Body of pancreas (tissue), 4 donors: ENCODE results near the gene TMEM255B.

ENCODE experiments used
- POLR2A ChIP-seq, 3 donors: fragments of 450-650 bp; IDR thresholded peaks; one replicate each; pipeline ENCODE4 v1.6.1; 2016; ENCODE audit warnings: antibody characterized with exemption in 3 of 3, mild to moderate bottlenecking in 2 of 3
- TF ChIP-seq, protein P1 (sequence below), 7 experiments: fragments of 450-650 bp in 4 of 7; fragments of 200-600 bp in 3 of 7; sonication (generic) in 3 of 7; IDR thresholded peaks; one replicate each; pipeline ENCODE4 v1.5.1; 2016 to 2019; ENCODE audit warnings: antibody characterized with exemption in 7 of 7

DNA sequence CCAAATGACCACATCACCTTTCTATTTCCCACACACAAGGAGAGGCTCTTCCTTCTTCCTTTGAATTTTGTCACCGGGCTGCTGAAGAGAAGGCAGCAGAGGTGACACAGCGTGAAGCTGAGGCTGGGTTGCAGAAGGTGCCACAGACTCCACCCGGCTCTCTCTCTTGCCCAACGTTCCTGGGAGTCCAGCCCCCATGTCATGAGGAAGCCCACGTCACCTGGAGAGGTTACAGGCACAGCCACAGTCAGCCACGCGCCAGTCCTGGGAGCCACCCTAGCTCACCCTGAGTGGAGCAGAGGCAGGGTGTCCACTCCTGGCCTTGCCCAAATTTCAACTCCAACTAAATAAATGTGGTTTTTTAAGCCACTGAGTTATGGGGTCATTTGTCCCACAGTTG, 4.8 kb upstream of the TMEM255B start:
- TF ChIP-seq POLR2A (IDR thresholded peaks at IDR 0.05) = no peak
- TF ChIP-seq, protein P1, sequence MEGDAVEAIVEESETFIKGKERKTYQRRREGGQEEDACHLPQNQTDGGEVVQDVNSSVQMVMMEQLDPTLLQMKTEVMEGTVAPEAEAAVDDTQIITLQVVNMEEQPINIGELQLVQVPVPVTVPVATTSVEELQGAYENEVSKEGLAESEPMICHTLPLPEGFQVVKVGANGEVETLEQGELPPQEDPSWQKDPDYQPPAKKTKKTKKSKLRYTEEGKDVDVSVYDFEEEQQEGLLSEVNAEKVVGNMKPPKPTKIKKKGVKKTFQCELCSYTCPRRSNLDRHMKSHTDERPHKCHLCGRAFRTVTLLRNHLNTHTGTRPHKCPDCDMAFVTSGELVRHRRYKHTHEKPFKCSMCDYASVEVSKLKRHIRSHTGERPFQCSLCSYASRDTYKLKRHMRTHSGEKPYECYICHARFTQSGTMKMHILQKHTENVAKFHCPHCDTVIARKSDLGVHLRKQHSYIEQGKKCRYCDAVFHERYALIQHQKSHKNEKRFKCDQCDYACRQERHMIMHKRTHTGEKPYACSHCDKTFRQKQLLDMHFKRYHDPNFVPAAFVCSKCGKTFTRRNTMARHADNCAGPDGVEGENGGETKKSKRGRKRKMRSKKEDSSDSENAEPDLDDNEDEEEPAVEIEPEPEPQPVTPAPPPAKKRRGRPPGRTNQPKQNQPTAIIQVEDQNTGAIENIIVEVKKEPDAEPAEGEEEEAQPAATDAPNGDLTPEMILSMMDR (IDR thresholded peaks at IDR 0.05) = no peak
